Astrocyte of the cerebellum (primary cell): ENCODE results near the gene TMEM243.

ENCODE experiments used
- DNase-seq: peaks from one replicate; pipeline ENCODE4 v3.0.0-alpha.2; 2011; ENCODE audit warnings: low read depth
- H3K4me3 ChIP-seq: 2 replicates; pipeline ENCODE4 v1.5.1; 2011; ENCODE audit warnings: mild to moderate bottlenecking, low read depth, low read length, moderate library complexity
- CTCF ChIP-seq: IDR thresholded peaks from 2 replicates; pipeline ENCODE4 v1.5.1; 2012; ENCODE audit warnings: low read length, low read depth, moderate library complexity, mild to moderate bottlenecking; ENCODE audit errors: missing control alignments
- in situ Hi-C: cut with HindIII; loops from 2 replicates; pipeline ENCODE4 v1.10.0; 2017; ENCODE audit warnings: low sequenced_read_pairs

The TMEM243 gene

DNA sequence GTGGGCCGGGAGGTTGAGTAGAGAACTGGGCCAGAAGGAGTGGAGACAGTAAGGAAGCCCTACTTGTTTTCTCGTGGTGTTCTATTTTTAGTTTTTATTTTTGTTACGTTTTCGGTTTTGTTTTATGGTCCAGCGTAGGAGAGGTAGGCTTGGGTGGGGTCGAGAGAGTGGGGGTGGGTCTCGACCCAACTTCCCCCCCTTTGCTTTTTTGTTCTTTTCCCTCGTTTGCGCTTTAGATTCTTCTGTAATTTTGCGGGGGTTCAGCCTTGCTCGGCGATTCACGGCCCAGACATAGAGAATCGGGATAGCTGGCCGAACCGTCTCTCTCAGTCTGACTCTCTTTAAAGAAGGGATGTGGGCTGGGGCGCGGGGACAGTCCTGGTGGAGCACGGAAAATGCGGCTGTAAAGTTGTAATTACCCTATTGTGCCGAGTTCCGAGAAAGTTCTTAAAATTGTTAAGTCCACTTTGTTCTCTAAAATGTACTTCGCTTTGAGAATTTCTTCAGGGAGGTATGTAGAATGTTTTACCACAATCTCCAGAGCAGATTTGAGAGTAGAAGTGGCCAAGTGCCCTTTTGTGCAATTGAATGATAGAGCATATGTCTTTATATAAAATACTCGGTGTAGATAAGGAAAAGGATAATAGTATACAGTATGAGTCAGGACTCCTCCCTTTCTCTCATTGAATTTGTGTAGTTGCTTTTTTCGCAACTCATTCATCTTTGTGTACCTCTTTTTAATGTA, 66.5 kb downstream of the TMEM243 start:
- in situ Hi-C loops: no loop called here
- DNase-seq: no peak
- no peak for TF ChIP-seq CTCF
- H3K4me3 ChIP-seq: peak overlapping the region; percentile 80

DNA sequence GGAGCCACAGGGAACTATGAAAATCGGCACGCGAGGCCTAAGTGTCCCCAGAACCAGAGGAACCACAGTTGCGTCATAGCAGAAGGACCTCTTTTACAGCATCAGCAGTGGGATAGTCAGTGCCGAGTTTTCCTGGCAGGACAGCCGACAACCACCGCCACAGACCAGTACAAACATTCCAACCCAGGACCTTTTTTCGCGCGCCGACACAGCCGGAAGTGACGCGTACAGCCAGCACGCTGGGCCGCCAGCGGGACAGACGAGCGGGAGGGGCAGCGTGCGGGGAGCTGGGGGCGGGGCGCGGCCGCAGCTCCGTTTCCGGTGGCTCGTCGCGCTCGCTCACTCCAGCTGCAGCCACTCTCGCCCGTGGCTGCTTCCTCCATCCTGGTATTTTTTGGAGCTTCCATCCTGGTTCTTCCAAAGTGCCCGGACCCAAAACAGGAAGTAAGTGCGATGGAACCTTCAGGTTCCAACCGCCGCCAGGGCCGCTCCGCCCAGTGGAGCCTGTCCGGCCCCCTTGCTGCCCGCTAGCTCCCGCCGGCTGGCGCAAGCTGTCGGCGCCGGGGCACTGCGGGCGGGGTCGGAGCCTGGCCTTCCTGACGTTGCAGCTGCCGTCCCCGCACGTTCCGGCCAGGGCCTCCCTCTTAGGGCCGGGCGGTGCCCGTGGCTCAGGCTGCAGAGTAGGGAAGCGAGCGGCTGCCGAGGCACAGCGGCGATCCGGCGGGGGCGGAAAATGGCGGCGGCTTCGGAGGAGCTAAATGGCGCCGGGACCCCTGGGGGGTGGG, 67.2 kb downstream of the TMEM243 start, which contains the start of gene DMTF1:
Gene DMTF1, plus strand, starts transcription at position 342 of the 785 bp plus-strand sequence. CDS start 12,489 bp downstream, outside the sequence.
- in situ Hi-C loops: no loop called here
- TF ChIP-seq CTCF: no peak
- DNase-seq: peak; percentile 82
- peak within 1 kb of the TSS; percentile 80 for H3K4me3 ChIP-seq

GRCh38 chr7:87151729-87152111, 67.8 kb downstream of the TMEM243 start:
- no peak for DNase-seq
- in situ Hi-C loops: no loop called here
- peak overlapping the region; percentile 80 for H3K4me3 ChIP-seq
- TF ChIP-seq CTCF: no peak

GRCh38 chr7:87151002-87151728, 68.4 kb downstream of the TMEM243 start:
- no peak for TF ChIP-seq CTCF
- peak overlapping the region; percentile 80 for H3K4me3 ChIP-seq
- in situ Hi-C loops: no loop called here
- no peak for DNase-seq

DNA sequence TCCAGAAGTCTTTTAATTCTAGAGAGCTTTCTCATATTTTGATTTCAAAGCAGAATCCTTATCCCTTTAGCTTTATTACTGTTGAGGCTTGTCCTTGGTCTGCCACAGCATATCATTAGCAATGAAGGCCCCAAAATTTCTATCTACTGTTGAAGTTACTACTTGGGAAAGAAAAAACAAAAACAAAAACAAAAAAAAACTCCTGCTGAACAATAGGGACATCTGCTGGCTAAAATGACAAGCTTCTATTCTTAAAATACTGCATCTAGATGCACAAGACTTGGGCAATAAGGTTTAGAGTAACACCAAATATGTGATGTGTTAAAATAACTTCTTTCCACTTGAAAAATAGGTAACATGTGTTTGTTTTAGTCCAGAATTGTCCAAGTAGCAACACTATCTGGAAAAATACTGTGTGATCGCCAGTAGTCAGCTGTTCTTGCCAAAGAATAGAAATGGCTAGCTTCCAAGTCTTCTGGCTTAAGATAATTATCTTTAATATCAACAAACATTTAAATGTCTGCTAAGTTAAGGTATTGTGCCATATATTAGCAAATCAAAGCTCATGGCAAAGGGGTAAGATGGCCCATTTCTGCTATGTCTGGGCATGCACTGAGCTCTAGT, 71.1 kb downstream of the TMEM243 start:
- in situ Hi-C loops: loop anchor here (25.0 kb wide), 1 partner anchor 186 kb away; no protein-coding TSS in a partner anchor
- TF ChIP-seq CTCF: peak; percentile 44
- DNase-seq: peak; percentile 31
- no peak overlapping the region for H3K4me3 ChIP-seq

DNA sequence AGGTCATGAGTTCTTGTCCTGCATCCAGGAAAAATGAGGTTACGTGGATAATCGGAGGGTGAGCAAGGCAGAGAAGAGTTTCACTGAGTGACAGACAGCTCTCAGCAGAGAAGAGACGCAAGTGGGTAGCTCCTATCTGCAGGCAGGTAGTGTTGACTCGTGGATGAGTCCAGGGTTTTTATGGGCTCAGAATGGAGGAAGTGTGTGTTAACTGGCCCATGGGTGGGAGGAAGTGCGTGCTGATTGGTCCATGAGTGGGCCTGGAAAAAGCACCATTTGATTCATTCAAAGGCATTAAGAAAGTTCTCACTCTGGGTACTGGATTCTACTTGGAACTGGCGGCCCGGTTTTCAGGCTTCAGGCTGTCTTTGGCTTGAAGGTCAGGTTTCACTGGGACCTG, 72.0 kb downstream of the TMEM243 start:
- no peak for TF ChIP-seq CTCF
- in situ Hi-C loops: loop anchor here (25.0 kb wide), 1 partner anchor 185 kb away; no protein-coding TSS in a partner anchor
- no peak for DNase-seq
- no peak overlapping the region for H3K4me3 ChIP-seq
